Iris pigment epithelial cell (primary cell): ENCODE data around the gene KCMF1.

Experiments
- DNase-seq: peaks from one replicate; pipeline ENCODE4 v3.0.0-alpha.2; 2011; ENCODE audit warnings: low read depth

The KCMF1 gene

GRCh38 chr2:85022232-85022631 lies 51.3 kb downstream of the KCMF1 start:
- no peak for DNase-seq

GRCh38 chr2:85024372-85025047 lies 53.5 kb downstream of the KCMF1 start:
- DNase-seq, result no peak

GRCh38 chr2:85032621-85033020 lies 61.7 kb downstream of the KCMF1 start:
- peak; percentile 73 for DNase-seq

- no peak for DNase-seq
Observed at GRCh38 chr2:85033388-85033787, 62.4 kb downstream of the KCMF1 start.

- DNase-seq, result no peak
Observed at GRCh38 chr2:85034158-85034557, 63.2 kb downstream of the KCMF1 start.

GRCh38 chr2:85037622-85038021 lies 66.7 kb downstream of the KCMF1 start:
- DNase-seq, result no peak

GRCh38 chr2:85042330-85042729 lies 71.4 kb downstream of the KCMF1 start:
- DNase-seq, result peak; percentile 45

- no peak for DNase-seq
Observed at GRCh38 chr2:85048534-85048933, 77.6 kb downstream of the KCMF1 start.

- no peak for DNase-seq
Observed at GRCh38 chr2:85049236-85049635, 78.3 kb downstream of the KCMF1 start.

- DNase-seq, result peak; percentile 40
Observed at GRCh38 chr2:85053802-85054201, 82.8 kb downstream of the KCMF1 start.

- DNase-seq, result no peak
Observed at GRCh38 chr2:85057226-85057962, 86.4 kb downstream of the KCMF1 start.

- no peak for DNase-seq
Observed at GRCh38 chr2:85061896-85062295, 90.9 kb downstream of the KCMF1 start.

GRCh38 chr2:85062565-85062964 lies 91.6 kb downstream of the KCMF1 start:
- DNase-seq, result no peak

GRCh38 chr2:85063981-85064599 lies 93.1 kb downstream of the KCMF1 start:
- DNase-seq, result no peak

- no peak for DNase-seq
Observed at GRCh38 chr2:85064927-85065577, 94.1 kb downstream of the KCMF1 start.

- no peak for DNase-seq
Observed at GRCh38 chr2:85066006-85066740, 95.2 kb downstream of the KCMF1 start.

GRCh38 chr2:85066874-85067351 lies 96.0 kb downstream of the KCMF1 start:
- peak; percentile 83 for DNase-seq

- DNase-seq, result peak; percentile 34
Observed at GRCh38 chr2:85071096-85071495, 100.1 kb downstream of the KCMF1 start.

- DNase-seq, result no peak
Observed at GRCh38 chr2:85073033-85073432, 102.1 kb downstream of the KCMF1 start.

GRCh38 chr2:85076618-85077274 lies 105.8 kb downstream of the KCMF1 start:
- no peak for DNase-seq

GRCh38 chr2:85077859-85078419 lies 107.0 kb downstream of the KCMF1 start:
- DNase-seq, result no peak
